ENCODE measurements around the gene ORAI2. TPM values are rescaled to one million over a fixed set of nuclear protein-coding genes. Genes with fewer than 3 reads are reported as not detected.

Gene ORAI2
- total and polyA plus RNA-seq, 2 of the 8 experiments (the other 6 are each of a cell fraction or from before 2014, with no cell fraction given), result 20.7 to 35.2 TPM

DNA sequence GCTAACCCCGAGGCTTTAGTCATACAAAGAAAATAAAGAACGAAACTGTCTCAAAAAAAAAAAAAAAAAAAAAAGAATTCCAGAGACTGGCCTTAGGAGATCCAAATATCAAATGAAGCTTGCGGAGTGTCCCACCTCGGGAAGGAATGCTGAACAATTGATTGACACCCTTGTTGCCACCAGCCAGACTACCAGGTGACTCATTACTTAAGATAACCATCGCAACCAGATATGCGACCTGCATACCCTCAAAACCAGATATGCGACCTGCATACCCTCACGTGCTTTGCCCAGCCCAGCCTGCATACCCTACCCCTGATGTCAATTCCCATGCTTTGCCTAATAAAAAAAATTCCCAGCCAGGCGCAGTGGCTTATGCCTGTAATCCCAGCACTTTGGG lies 39.9 kb upstream of the ORAI2 start:
- CTCF ChIA-PET (ENCODE audit: partially characterized antibody), result interaction anchor here (0.6 to 11.4 kb wide), 7 partner anchors 11 to 322 kb away, joined by 3 to 118 read pairs (median 3); no protein-coding TSS in a partner anchor
- Histone ChIP-seq H2BK20ac (ENCODE audit: low read length) (no peak overlapping the region), H3K9me3 (ENCODE audit: insufficient read depth in 2 of 2, low read depth in 1 of 2, low read length in 1 of 2) (no peaks in the 10 kb centered on the region), H3K36me3 (ENCODE audit: control insufficient read depth in 2 of 4, insufficient read depth in 4 of 4, low read length in 3 of 4) (no peaks in the 10 kb centered on the region), H3K14ac (ENCODE audit: insufficient read length) (no peak overlapping the region), H2BK5ac (ENCODE audit: low read depth, low read length) (no peak overlapping the region), H2AFZ (ENCODE audit: low read length) (no peak overlapping the region), H3K4ac (replicated peaks; ENCODE audit: insufficient read length, low read depth, low read length) (no peak overlapping the region), H3K56ac (replicated peaks; ENCODE audit: insufficient read length, low read depth, low read length) (no peak overlapping the region), H3K27ac (ENCODE audit: low read depth, low read length) (no peak overlapping the region), H3K27me3 (replicated peaks in 1 of 4; ENCODE audit: control insufficient read depth in 3 of 4, extremely low read depth in 1 of 4, insufficient read depth in 3 of 4, low read length in 3 of 4) (no peaks in the 10 kb centered on the region), H3K23ac (ENCODE audit: insufficient read length) (no peak overlapping the region), H2BK120ac (replicated peaks; ENCODE audit: low read depth, low read length) (no peak overlapping the region), H4K20me1 (replicated peaks in 1 of 2; ENCODE audit: control insufficient read depth in 1 of 2, insufficient read depth in 2 of 2, low read length in 2 of 2) (peaks cover 1% of the 10 kb centered on the region in 2 experiments), H3K4me2 (ENCODE audit: insufficient read depth in 1 of 2, low read depth in 2 of 2, low read length in 2 of 2) (no peak overlapping the region), H2BK12ac (ENCODE audit: low read depth, low read length) (no peak overlapping the region), H3K4me3 (ENCODE audit: extremely low read depth in 1 of 4, insufficient read depth in 2 of 4, low read depth in 3 of 4, low read length in 4 of 4) (no peak overlapping the region), H3K79me2 (ENCODE audit: control insufficient read depth in 1 of 2, insufficient read depth in 2 of 2, low read length in 2 of 2) (peaks cover 3 to 11% of the 10 kb centered on the region in 2 experiments; a peak in 2 of 4 replicates), H4K5ac (ENCODE audit: insufficient read length, low read depth, low read length) (no peak overlapping the region), H3K18ac (ENCODE audit: extremely low read depth, low read length) (no peak overlapping the region), H4K8ac (ENCODE audit: extremely low read depth, insufficient read depth, low read length) (no peak overlapping the region), H3K23me2 (ENCODE audit: low read depth, low read length) (peaks cover 11% of the 10 kb centered on the region), H2BK15ac (ENCODE audit: low read length) (no peak overlapping the region), H3K9ac (replicated peaks in 1 of 4; ENCODE audit: extremely low read depth in 1 of 4, low read depth in 3 of 4, low read length in 3 of 4) (no peak overlapping the region), H3K4me1 (replicated peaks in 1 of 4; ENCODE audit: control insufficient read depth in 3 of 4, insufficient read depth in 4 of 4, low read length in 3 of 4) (peaks cover 0 to 6% (median 2%) of the 10 kb centered on the region in 4 experiments; a peak in 2 of 7 replicates), H3K79me1 (ENCODE audit: low read depth, low read length) (no peaks in the 10 kb centered on the region), H2AK5ac (ENCODE audit: low read depth, low read length) (no peak overlapping the region), H4K91ac (replicated peaks; ENCODE audit: insufficient read length, low read length) (no peak overlapping the region)
- DNase-seq (ENCODE audit: low read depth in 1 of 2, low spot score in 2 of 2) (no peak), FAIRE-seq (no peak)
- 90% methylated on average over 9 of the region's 9 CpGs; no CpG with 5 or more reads in 1 of the 2 experiments for WGBS, 2 experiments (ENCODE audit: extremely low coverage in 1 of 2, insufficient coverage in 1 of 2, insufficient read length in 1 of 2, insufficient replicate concordance in 2 of 2, low coverage in 1 of 2, low lambda C conversion rate in 2 of 2, missing lambda C conversion rate in 1 of 2)
- TF ChIP-seq SP4 (IDR thresholded peaks at IDR 0.05; ENCODE audit: low read length) (no peak), ASH2L (IDR thresholded peaks at IDR 0.05; ENCODE audit: low read length) (no peak), RXRA (IDR thresholded peaks at IDR 0.05; ENCODE audit: insufficient read depth, low read depth, low read length) (no peak), TCF12 (IDR thresholded peaks at IDR 0.05; ENCODE audit: low read depth, low read length) (no peak), ZNF274 (IDR thresholded peaks at IDR 0.05; ENCODE audit: borderline replicate concordance, extremely low read depth, low read length) (no peak), FOSL1 (IDR thresholded peaks at IDR 0.05; ENCODE audit: insufficient read depth, low read depth, low read length) (no peak), HDAC2 (IDR thresholded peaks at IDR 0.05; ENCODE audit: borderline replicate concordance in 1 of 2, low read depth in 2 of 2, low read length in 2 of 2) (no peak), CTBP2 (IDR thresholded peaks at IDR 0.05; ENCODE audit: borderline replicate concordance, insufficient read depth, insufficient read length, low read length) (no peak), RAD21 (IDR thresholded peaks at IDR 0.05 in 1 of 2, conservative IDR thresholded peaks at IDR 0.05 in 1 of 2; ENCODE audit: low read depth in 2 of 2, low read length in 2 of 2) (no peak), SP1 (IDR thresholded peaks at IDR 0.05; ENCODE audit: low read depth, low read length) (no peak), SUZ12 (IDR thresholded peaks at IDR 0.05; ENCODE audit: low read length) (no peak), BRCA1 (IDR thresholded peaks at IDR 0.05; ENCODE audit: low read depth, low read length) (no peak), JUN (IDR thresholded peaks at IDR 0.05; ENCODE audit: low read depth, low read length) (no peak)
- POLR2A ChIA-PET (ENCODE audit: partially characterized antibody), result interaction anchor here (0.6 to 4.0 kb wide), 5 partner anchors 8 to 1281 kb away, joined by 3 to 21 read pairs (median 5); no protein-coding TSS in a partner anchor
